Colonic mucosa (tissue), 4 donors: ENCODE results near the gene ATP8B3. TPM values are rescaled to one million over a fixed set of nuclear protein-coding genes. Genes with fewer than 3 reads are reported as not detected.
A peak's percentile ranks its signal among the peaks of the same experiment; 100 is the strongest.

Source experiments
- DNase-seq: peaks from one replicate; pipeline ENCODE4 v3.0.0-alpha.2; 2020
- H3K27ac ChIP-seq: fragments of 200-600 bp; one replicate; pipeline ENCODE4 v1.8.0; 2021
- H3K27me3 ChIP-seq: fragments of 200-600 bp; one replicate; pipeline ENCODE4 v1.8.0; 2021
- H3K36me3 ChIP-seq: fragments of 200-600 bp; one replicate; pipeline ENCODE4 v1.8.0; 2021
- H3K4me1 ChIP-seq: fragments of 200-600 bp; one replicate; pipeline ENCODE4 v1.8.0; 2021; ENCODE audit warnings: mild to moderate bottlenecking
- H3K4me3 ChIP-seq: fragments of 200-600 bp; one replicate; pipeline ENCODE4 v1.8.0; 2021
- H3K9ac ChIP-seq, 2 donors: one replicate each; pipeline ENCODE4 v1.7.0; 2013; ENCODE audit warnings: control low read depth in 2 of 2, low read depth in 2 of 2, low read length in 2 of 2
- H3K9me3 ChIP-seq: fragments of 200-600 bp; one replicate; pipeline ENCODE4 v1.8.0; 2021
- CTCF ChIP-seq: fragments of 200-600 bp; IDR thresholded peaks from one replicate; pipeline ENCODE4 v1.8.0; 2022; ENCODE audit warnings: antibody characterized with exemption, mild to moderate bottlenecking
- intact Hi-C: fragments of 100-400 bp; cut with DNase I; formaldehyde crosslinking; loops from one replicate; pipeline ENCODE4 v1.14.1; 2022
- total RNA-seq, 2 donors: library from RNA; stranded (reverse); fragmentation: NEBNext Ultra II Directional in 1 of 2; extraction: Animal tissue kit (Norgen Biotek cat#: 25700) in 1 of 2; gene quantifications; one replicate each; pipeline ENCODE4 v1.2.1, GENCODE V29; 2021
- donor health status: healthy.
- donor health status: DM: no; HTN: no; CAD: no.
- donor health status: DM: no; HTN: no; CAD: no.

ATP8B3 gene
- total RNA-seq = under 1 TPM; 0.15 to 0.42 TPM

GRCh38 chr19:1811942-1812425 is at the start of gene ATP8B3:
Gene ATP8B3 (minus strand): TSS chr19:1812276. CDS start chr19:1811736, 540 bp downstream.
- H3K9ac ChIP-seq = peak within 1 kb of the TSS; percentile 58 to 71
- H3K4me1 ChIP-seq = peaks cover 13% of the 10 kb centered on the region
- H3K36me3 ChIP-seq = no peaks in the 10 kb centered on the region
- peak within 1 kb of the TSS; percentile 67 for H3K27ac ChIP-seq
- H3K9me3 ChIP-seq = no peaks in the 10 kb centered on the region
- no peaks in the 10 kb centered on the region for H3K27me3 ChIP-seq
- no peak for TF ChIP-seq CTCF
- H3K4me3 ChIP-seq = peak within 1 kb of the TSS; percentile 48
- DNase-seq = no peak
- intact Hi-C loops = no loop called here

- DNase-seq = peak; percentile 28
- H3K4me3 ChIP-seq = peak overlapping the region; percentile 67
- no peaks in the 10 kb centered on the region for H3K36me3 ChIP-seq
- H3K9ac ChIP-seq = peak overlapping the region; percentile 69 to 98
- no peaks in the 10 kb centered on the region for H3K9me3 ChIP-seq
- intact Hi-C loops = no loop called here
- H3K4me1 ChIP-seq = peaks cover 43% of the 10 kb centered on the region
- peak overlapping the region; percentile 44 for H3K27ac ChIP-seq
- no peak for TF ChIP-seq CTCF
- H3K27me3 ChIP-seq = no peaks in the 10 kb centered on the region
Observed at GRCh38 chr19:1861599-1862031, 49.5 kb upstream of the ATP8B3 start.

- peak; percentile 40 for DNase-seq
- no peaks in the 10 kb centered on the region for H3K27me3 ChIP-seq
- H3K27ac ChIP-seq = peak overlapping the region; percentile 17
- peak overlapping the region; percentile 67 for H3K4me3 ChIP-seq
- no peaks in the 10 kb centered on the region for H3K36me3 ChIP-seq
- intact Hi-C loops = no loop called here
- no peaks in the 10 kb centered on the region for H3K9me3 ChIP-seq
- peak overlapping the region; percentile 69 to 98 for H3K9ac ChIP-seq
- TF ChIP-seq CTCF = no peak
- H3K4me1 ChIP-seq = peaks cover 49% of the 10 kb centered on the region
Observed at GRCh38 chr19:1860821-1861598, 48.9 kb upstream of the ATP8B3 start.

GRCh38 chr19:1860042-1860775 is 48.1 kb upstream of the ATP8B3 start:
- peak overlapping the region; percentile 17 for H3K27ac ChIP-seq
- DNase-seq = peak; percentile 81
- H3K9ac ChIP-seq = peak overlapping the region; percentile 65 to 98
- no peaks in the 10 kb centered on the region for H3K27me3 ChIP-seq
- H3K4me1 ChIP-seq = peaks cover 54% of the 10 kb centered on the region
- peak overlapping the region; percentile 7 for H3K4me3 ChIP-seq
- intact Hi-C loops = no loop called here
- H3K9me3 ChIP-seq = no peaks in the 10 kb centered on the region
- no peaks in the 10 kb centered on the region for H3K36me3 ChIP-seq
- no peak for TF ChIP-seq CTCF

GRCh38 chr19:1859331-1859781 is 47.3 kb upstream of the ATP8B3 start:
- intact Hi-C loops = no loop called here
- Histone ChIP-seq H3K27me3 (no peaks in the 10 kb centered on the region), H3K9me3 (no peaks in the 10 kb centered on the region), H3K27ac (peak overlapping the region; percentile 98), H3K36me3 (no peaks in the 10 kb centered on the region), H3K9ac (peak overlapping the region; percentile 65 to 98), H3K4me3 (no peak overlapping the region), H3K4me1 (peaks cover 61% of the 10 kb centered on the region)
- no peak for TF ChIP-seq CTCF
- no peak for DNase-seq
